H1 (cell line): Measurements from ENCODE around the gene MRPS27. TPM values are rescaled to one million over a fixed set of nuclear protein-coding genes. Genes with fewer than 3 reads are reported as not detected.

Experiments used
- SIN3A ChIP-seq, 2 experiments: IDR thresholded peaks in 1 of 2; conservative IDR thresholded peaks in 1 of 2; 2 replicates each; pipeline ENCODE4 v1.6.1; 2011 to 2012; ENCODE audit warnings: low read length in 2 of 2, improper control_type of control experiment in 1 of 2, low read depth in 1 of 2, mild to moderate bottlenecking in 1 of 2
- polyA plus RNA-seq, 7 experiments: library from polyadenylated mRNA; depleted of rRNA in 3 of 7; stranded (reverse) in 5 of 7; unstranded in 2 of 7; fragments of >200 nt in 5 of 7; fragments of 200-250 nt in 2 of 7; gene quantifications; 1 replicate in 5 of 7; 2 replicates in 1 of 7; 4 replicates in 1 of 7; pipeline versions ENCODE4 v1.2.1 to v1.2.3, GENCODE V29; 2011 to 2013; ENCODE audit warnings: missing spikeins in 2 of 7, mixed read lengths in 2 of 7
- total RNA-seq: library from RNA; stranded (reverse); fragmentation: NEBNext Ultra II Directional; extraction: Animal tissue kit (Norgen Biotek cat#: 25700); gene quantifications from 2 replicates; pipeline ENCODE4 v1.2.1, GENCODE V29; 2021

MRPS27 gene
- total and polyA plus RNA-seq, 2 of the 8 experiments (the other 6 are each of a cell fraction or from before 2014, with no cell fraction given) = 93.2 to 102 TPM

DNA sequence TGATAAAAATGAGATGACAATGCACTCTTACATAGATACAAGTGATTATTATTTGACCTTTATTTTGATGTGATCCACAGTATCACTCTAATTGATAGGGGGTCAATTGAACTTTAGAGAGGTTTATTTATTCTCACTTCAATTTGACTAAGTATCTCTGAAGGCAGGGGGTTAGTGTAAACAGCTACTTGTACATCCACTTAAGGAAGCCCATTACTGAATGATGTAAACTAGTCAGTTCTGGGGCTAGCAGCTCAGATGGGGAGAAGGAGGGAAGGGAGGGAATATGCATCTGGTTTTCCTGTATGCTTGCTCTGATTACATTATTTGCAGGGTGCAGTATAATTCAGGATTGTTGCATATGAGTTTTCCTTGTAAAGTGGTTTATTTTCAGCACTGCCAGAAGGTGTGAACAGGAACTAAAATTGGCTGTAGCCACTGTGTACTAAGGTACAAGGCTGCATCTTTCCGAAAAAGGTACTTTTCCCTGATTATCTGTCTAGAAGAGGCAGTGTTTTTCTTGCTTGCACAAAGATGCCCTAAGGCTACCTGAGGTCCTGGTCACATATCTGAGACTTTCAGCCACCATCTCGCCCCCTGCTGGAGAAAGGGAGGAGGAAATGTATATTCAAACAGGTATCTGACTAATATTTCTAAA, 51.2 kb downstream of the MRPS27 start (continued):
- no peak for TF ChIP-seq SIN3A (conservative IDR thresholded peaks at IDR 0.05 in 1 of 2, IDR thresholded peaks at IDR 0.05 in 1 of 2; ENCODE audit: low read depth in 1 of 2, low read length in 2 of 2)
